Measurements from ENCODE around the gene BLM.

GRCh38 chr15:90691982-90692773 lies 25.0 kb upstream of the BLM start:
- TF ChIP-seq, protein P1, sequence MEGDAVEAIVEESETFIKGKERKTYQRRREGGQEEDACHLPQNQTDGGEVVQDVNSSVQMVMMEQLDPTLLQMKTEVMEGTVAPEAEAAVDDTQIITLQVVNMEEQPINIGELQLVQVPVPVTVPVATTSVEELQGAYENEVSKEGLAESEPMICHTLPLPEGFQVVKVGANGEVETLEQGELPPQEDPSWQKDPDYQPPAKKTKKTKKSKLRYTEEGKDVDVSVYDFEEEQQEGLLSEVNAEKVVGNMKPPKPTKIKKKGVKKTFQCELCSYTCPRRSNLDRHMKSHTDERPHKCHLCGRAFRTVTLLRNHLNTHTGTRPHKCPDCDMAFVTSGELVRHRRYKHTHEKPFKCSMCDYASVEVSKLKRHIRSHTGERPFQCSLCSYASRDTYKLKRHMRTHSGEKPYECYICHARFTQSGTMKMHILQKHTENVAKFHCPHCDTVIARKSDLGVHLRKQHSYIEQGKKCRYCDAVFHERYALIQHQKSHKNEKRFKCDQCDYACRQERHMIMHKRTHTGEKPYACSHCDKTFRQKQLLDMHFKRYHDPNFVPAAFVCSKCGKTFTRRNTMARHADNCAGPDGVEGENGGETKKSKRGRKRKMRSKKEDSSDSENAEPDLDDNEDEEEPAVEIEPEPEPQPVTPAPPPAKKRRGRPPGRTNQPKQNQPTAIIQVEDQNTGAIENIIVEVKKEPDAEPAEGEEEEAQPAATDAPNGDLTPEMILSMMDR (IDR thresholded peaks at IDR 0.05; ENCODE audit: insufficient read depth, low read depth, low read length): no peak
- no peak for TF ChIP-seq EZH2 (IDR thresholded peaks at IDR 0.05; ENCODE audit: insufficient read depth, low read length)

Measured in astrocyte (in vitro differentiated cells and primary cell).